NCI-H1417 treated with DMSO at 0.1 percent for 48 hours (cell line): ENCODE data around the gene ERVW-1.
"Not testable (repeated sequence)": the region's sequence is repeated elsewhere in the genome, so short reads cannot be mapped to it uniquely, and the experiment has no call there.

Experiments used
- DNase-seq: peaks from one replicate; lab custom pipeline; 2025; lab: John Stamatoyannopoulos, UW

The ERVW-1 gene

GRCh38 chr7:92473989-92474388, 3.8 kb downstream of the ERVW-1 start:
- not testable (repeated sequence) for DNase-seq

- not testable (repeated sequence) for DNase-seq
These were observed 9.2 kb downstream of the ERVW-1 start for GRCh38 chr7:92468589-92468988.

- no peak for DNase-seq
These were observed 11.1 kb downstream of the ERVW-1 start for GRCh38 chr7:92466682-92467081.

- no peak for DNase-seq
These were observed 13.2 kb downstream of the ERVW-1 start for GRCh38 chr7:92464515-92464914.

GRCh38 chr7:92462560-92462959, 15.2 kb downstream of the ERVW-1 start:
- DNase-seq = no peak

GRCh38 chr7:92461027-92462003, 16.4 kb downstream of the ERVW-1 start:
- no peak for DNase-seq

GRCh38 chr7:92460510-92460909, 17.2 kb downstream of the ERVW-1 start:
- DNase-seq = no peak

GRCh38 chr7:92460109-92460508, 17.6 kb downstream of the ERVW-1 start:
- no peak for DNase-seq

- no peak for DNase-seq
These were observed 21.5 kb downstream of the ERVW-1 start for GRCh38 chr7:92456236-92456635.

- no peak for DNase-seq
These were observed 26.1 kb downstream of the ERVW-1 start for GRCh38 chr7:92451645-92452044.

- DNase-seq = no peak
These were observed 29.5 kb downstream of the ERVW-1 start for GRCh38 chr7:92448205-92448747.

- peak; percentile 66 for DNase-seq
These were observed 30.2 kb downstream of the ERVW-1 start, which contains the start of gene GATAD1 for GRCh38 chr7:92447345-92448204. GATAD1 (plus strand) TSS chr7:92447482; CDS start chr7:92447730, 248 bp downstream.

GRCh38 chr7:92446869-92447344, 30.8 kb downstream of the ERVW-1 start:
- no peak for DNase-seq

- DNase-seq = not testable (repeated sequence)
These were observed 35.0 kb downstream of the ERVW-1 start for GRCh38 chr7:92442720-92443119.

- DNase-seq = no peak
These were observed 39.7 kb downstream of the ERVW-1 start for GRCh38 chr7:92437956-92438491.

GRCh38 chr7:92436612-92437445, 40.9 kb downstream of the ERVW-1 start:
- no peak for DNase-seq

GRCh38 chr7:92435542-92435941, 42.2 kb downstream of the ERVW-1 start:
- DNase-seq = no peak

GRCh38 chr7:92433019-92433418, 44.7 kb downstream of the ERVW-1 start:
- no peak for DNase-seq

GRCh38 chr7:92432299-92432946, 45.3 kb downstream of the ERVW-1 start:
- no peak for DNase-seq

- no peak for DNase-seq
These were observed 50.6 kb downstream of the ERVW-1 start for GRCh38 chr7:92427193-92427592.
